IMR-90 (cell line): Measurements from ENCODE around the gene ST14.

Source experiments
- CTCF ChIP-seq: conservative IDR thresholded peaks from 2 replicates; pipeline ENCODE4 v1.5.1; 2012; ENCODE audit warnings: mild to moderate bottlenecking, low read depth, low read length, improper control_type of control experiment
- ELK1 ChIP-seq: fragments of 150-350 bp; IDR thresholded peaks from 2 replicates; pipeline ENCODE4 v1.6.1; 2016; ENCODE audit warnings: low read depth, mild to moderate bottlenecking, low read length, moderate library complexity, borderline replicate concordance
- POLR2A ChIP-seq: IDR thresholded peaks from 2 replicates; pipeline ENCODE4 v1.6.1; 2012; ENCODE audit warnings: mild to moderate bottlenecking, low read depth, low read length

GRCh38 chr11:130121445-130121978 is 38.1 kb upstream of the ST14 start:
- TF ChIP-seq ELK1 (no peak), POLR2A (no peak), CTCF (no peak)
